HCT116 (cell line): ENCODE measurements around the gene MSI2.

Experiments
- ATF3 ChIP-seq: IDR thresholded peaks from 2 replicates; pipeline ENCODE4 v1.6.1; 2012
- CTCF ChIP-seq, 3 experiments: fragments of 200-600 bp in 1 of 3; sonication (generic) in 1 of 3; IDR thresholded peaks in 2 of 3; conservative IDR thresholded peaks in 1 of 3; 2 replicates each; pipeline ENCODE4 v1.5.1; 2012 to 2017; ENCODE audit warnings: low read depth in 2 of 3, low read length in 2 of 3, antibody characterized with exemption in 1 of 3, borderline replicate concordance in 1 of 3, control low read depth in 1 of 3, mild to moderate bottlenecking in 1 of 3, mixed read lengths in 1 of 3, mixed run types in 1 of 3, moderate library complexity in 1 of 3; ENCODE audit not compliant: insufficient read depth in 1 of 3
- EZH2 ChIP-seq: fragments of 200-600 bp; sonication (generic); IDR thresholded peaks from 2 replicates; pipeline ENCODE4 v1.6.1; 2017; ENCODE audit warnings: antibody characterized with exemption, mixed run types
- POLR2A ChIP-seq: IDR thresholded peaks from 2 replicates; pipeline ENCODE4 v1.7.0; 2011; ENCODE audit warnings: borderline replicate concordance; ENCODE audit not compliant: insufficient read depth, insufficient read length; ENCODE audit errors: extremely low read depth
- POLR2AphosphoS5 ChIP-seq: IDR thresholded peaks from 2 replicates; pipeline ENCODE4 v1.6.1; 2011; ENCODE audit warnings: mild to moderate bottlenecking, low read depth, low read length, moderate library complexity
- SIN3A ChIP-seq: IDR thresholded peaks from 2 replicates; pipeline ENCODE4 v1.6.1; 2012; ENCODE audit warnings: low read depth
- ZBTB33 ChIP-seq: IDR thresholded peaks from 2 replicates; pipeline ENCODE4 v1.6.1; 2011; ENCODE audit warnings: mild to moderate bottlenecking, low read length, moderate library complexity; ENCODE audit not compliant: insufficient replicate concordance; ENCODE audit errors: extremely low read depth

GRCh38 chr17:57255776-57256681 is at the start of gene MSI2:
- TF ChIP-seq SIN3A: no peak
- no peak for TF ChIP-seq ZBTB33
- TF ChIP-seq POLR2AphosphoS5: peak; percentile 67
- no peak for TF ChIP-seq EZH2
- TF ChIP-seq POLR2A: peak; percentile 34
- no peak for TF ChIP-seq CTCF (IDR thresholded peaks at IDR 0.05 in 2 of 3, conservative IDR thresholded peaks at IDR 0.05 in 1 of 3; ENCODE audit: borderline replicate concordance in 1 of 3, insufficient read depth in 1 of 3, low read depth in 2 of 3, low read length in 2 of 3)
- no peak for TF ChIP-seq ATF3
